Neutrophil (primary cell): ENCODE results near the gene HMCES.

Experiments
- H3K27ac ChIP-seq: fragments of 200-600 bp; sonication (generic); 2 replicates; pipeline ENCODE4 v1.5.1; 2016; ENCODE audit warnings: mild to moderate bottlenecking, moderate library complexity
- H3K27me3 ChIP-seq: fragments of 200-600 bp; sonication (generic); 2 replicates; pipeline ENCODE4 v1.6.0; 2016; ENCODE audit warnings: mild to moderate bottlenecking
- H3K36me3 ChIP-seq: fragments of 200-600 bp; sonication (generic); 2 replicates; pipeline ENCODE4 v1.5.1; 2017
- H3K4me1 ChIP-seq, 2 experiments: fragments of 200-600 bp in 1 of 2; sonication (generic) in 1 of 2; 1 replicate in 1 of 2; 2 replicates in 1 of 2; pipeline versions ENCODE4 v1.5.1 to v1.6.1; 2013 to 2016; ENCODE audit warnings: low read depth in 1 of 2, low read length in 1 of 2, mild to moderate bottlenecking in 1 of 2, moderate library complexity in 1 of 2; ENCODE audit not compliant: control insufficient read depth in 1 of 2, insufficient read depth in 1 of 2
- H3K4me3 ChIP-seq, 2 experiments: fragments of 200-600 bp in 1 of 2; sonication (generic) in 1 of 2; 1 replicate in 1 of 2; 2 replicates in 1 of 2; pipeline ENCODE4 v1.5.1; 2013 to 2016; ENCODE audit warnings: low read depth in 1 of 2, low read length in 1 of 2, mild to moderate bottlenecking in 1 of 2, moderate library complexity in 1 of 2
- H3K9me3 ChIP-seq: fragments of 200-600 bp; sonication (generic); 2 replicates; pipeline ENCODE4 v1.5.1; 2016
- CTCF ChIP-seq: fragments of 200-600 bp; sonication (generic); IDR thresholded peaks from 2 replicates; pipeline ENCODE4 v1.5.1; 2016; ENCODE audit warnings: antibody characterized with exemption

Gene HMCES

GRCh38 chr3:129344540-129345220 lies 66.0 kb downstream of the HMCES start:
- Histone ChIP-seq H3K4me3 (peak overlapping the region in 1 of 2 experiments; percentile 41), H3K27me3 (peaks cover 48% of the 10 kb centered on the region), H3K9me3 (no peaks in the 10 kb centered on the region), H3K27ac (no peak overlapping the region), H3K36me3 (no peaks in the 10 kb centered on the region), H3K4me1 (peaks cover 4 to 11% of the 10 kb centered on the region in 2 experiments)
- TF ChIP-seq CTCF = no peak

GRCh38 chr3:129345281-129345680 lies 66.6 kb downstream of the HMCES start:
- no peak overlapping the region for H3K27ac ChIP-seq
- H3K27me3 ChIP-seq = peaks cover 48% of the 10 kb centered on the region
- no peaks in the 10 kb centered on the region for H3K9me3 ChIP-seq
- TF ChIP-seq CTCF = no peak
- H3K4me3 ChIP-seq = no peak overlapping the region
- H3K36me3 ChIP-seq = no peaks in the 10 kb centered on the region
- H3K4me1 ChIP-seq = peaks cover 4 to 11% of the 10 kb centered on the region in 2 experiments

GRCh38 chr3:129345971-129346370 lies 67.3 kb downstream of the HMCES start:
- Histone ChIP-seq H3K36me3 (no peaks in the 10 kb centered on the region), H3K4me1 (peaks cover 4 to 11% of the 10 kb centered on the region in 2 experiments), H3K27me3 (peaks cover 48% of the 10 kb centered on the region), H3K27ac (no peak overlapping the region), H3K4me3 (no peak overlapping the region), H3K9me3 (no peaks in the 10 kb centered on the region)
- no peak for TF ChIP-seq CTCF

DNA sequence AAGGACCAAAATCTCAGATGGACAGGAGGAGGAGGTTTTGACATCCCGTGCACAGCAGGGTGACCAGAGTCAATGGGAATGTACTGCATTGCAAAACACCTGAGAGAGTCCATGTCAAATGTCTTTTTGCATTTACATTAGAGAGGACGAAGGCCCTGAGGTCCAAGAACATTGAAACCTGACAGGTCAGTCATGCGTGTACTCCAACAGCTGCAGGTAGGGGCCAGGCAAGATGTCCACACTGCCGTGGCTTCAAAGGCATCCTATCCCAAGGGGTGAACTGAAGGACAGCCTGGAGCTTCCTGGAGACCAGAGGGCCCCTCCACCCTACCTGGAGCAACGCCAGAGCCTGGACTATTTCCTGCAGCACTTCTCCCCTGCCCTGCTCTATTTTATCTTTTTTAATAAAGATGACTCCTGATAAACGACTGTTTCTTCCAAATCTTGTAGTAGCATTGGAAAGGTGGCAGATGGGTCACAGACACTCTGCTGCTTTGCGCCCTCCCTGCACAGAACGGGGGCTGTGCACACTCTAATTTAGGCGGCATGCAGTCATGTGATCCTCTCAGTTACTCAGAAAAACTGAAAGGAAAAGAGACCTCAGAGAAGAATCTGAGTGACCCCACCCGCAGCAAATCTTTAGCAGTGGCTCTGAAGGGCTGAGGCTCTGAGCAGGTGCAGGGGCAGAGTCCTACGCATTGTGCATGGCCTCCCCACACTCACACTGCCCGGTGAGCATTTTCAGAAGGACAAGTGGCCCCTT lies 68.2 kb downstream of the HMCES start:
- Histone ChIP-seq H3K27me3 (peaks cover 48% of the 10 kb centered on the region), H3K9me3 (no peaks in the 10 kb centered on the region), H3K27ac (no peak overlapping the region), H3K36me3 (no peaks in the 10 kb centered on the region), H3K4me1 (peaks cover 4 to 11% of the 10 kb centered on the region in 2 experiments), H3K4me3 (no peak overlapping the region)
- no peak for TF ChIP-seq CTCF

DNA sequence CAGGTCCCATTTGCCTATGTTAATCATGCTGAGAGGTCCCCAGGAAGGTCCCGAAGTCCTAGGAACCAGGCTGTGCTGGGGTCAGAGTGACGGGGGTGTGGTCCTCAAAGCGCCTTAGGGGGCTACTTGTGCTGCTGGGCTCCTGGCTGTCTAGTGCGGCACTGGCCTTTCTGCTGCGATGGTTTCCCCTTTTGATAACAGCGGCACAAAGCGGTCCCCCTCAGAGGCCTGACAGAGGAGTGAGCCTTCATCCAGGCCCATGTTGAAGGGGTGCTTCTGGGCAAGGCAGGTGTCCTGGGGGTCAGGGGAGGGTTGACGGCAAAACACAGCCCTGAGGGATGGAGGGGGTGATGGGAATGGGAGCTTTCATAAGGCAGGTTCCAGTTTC lies 68.8 kb downstream of the HMCES start:
- no peak overlapping the region for H3K4me3 ChIP-seq
- H3K4me1 ChIP-seq = peaks cover 4 to 11% of the 10 kb centered on the region in 2 experiments
- no peaks in the 10 kb centered on the region for H3K9me3 ChIP-seq
- no peaks in the 10 kb centered on the region for H3K36me3 ChIP-seq
- no peak for TF ChIP-seq CTCF
- H3K27ac ChIP-seq = no peak overlapping the region
- peaks cover 47% of the 10 kb centered on the region for H3K27me3 ChIP-seq
